Endothelial cell of umbilical vein (primary cell): ENCODE measurements around the gene SH3D21.

Experiments used
- CTCF ChIP-seq, 2 donors: IDR thresholded peaks; 1 replicate in 1 of 2; 2 replicates in 1 of 2; pipeline ENCODE4 v1.5.1; 2011; ENCODE audit warnings: low read length in 2 of 2, mild to moderate bottlenecking in 2 of 2, moderate library complexity in 2 of 2, control low read depth in 1 of 2, inconsistent platforms in 1 of 2, low read depth in 1 of 2; ENCODE audit not compliant: insufficient read depth in 1 of 2; ENCODE audit errors: extremely low read depth in 1 of 2
- EZH2 ChIP-seq: IDR thresholded peaks from 2 replicates; pipeline ENCODE4 v1.6.1; 2012; ENCODE audit warnings: borderline replicate concordance, low read depth, mild to moderate bottlenecking, moderate library complexity, low read length, inconsistent platforms; ENCODE audit not compliant: severe bottlenecking
- GATA2 ChIP-seq: IDR thresholded peaks from 2 replicates; pipeline ENCODE4 v1.7.0; 2011; ENCODE audit warnings: low read depth, mild to moderate bottlenecking, moderate library complexity, mixed read lengths, low read length; ENCODE audit not compliant: insufficient read length, insufficient read depth
- JUN ChIP-seq: IDR thresholded peaks from 2 replicates; pipeline ENCODE4 v1.6.1; 2011; ENCODE audit warnings: borderline replicate concordance, low read depth; ENCODE audit not compliant: insufficient read length, insufficient read depth
- MAX ChIP-seq: IDR thresholded peaks from 2 replicates; pipeline ENCODE4 v1.6.1; 2011; ENCODE audit not compliant: insufficient read depth, insufficient read length
- POLR2A ChIP-seq: IDR thresholded peaks from 2 replicates; pipeline ENCODE4 v1.6.1; 2012; ENCODE audit warnings: low read depth, mild to moderate bottlenecking, control low read depth, low read length
- POLR2AphosphoS5 ChIP-seq: IDR thresholded peaks from 2 replicates; pipeline ENCODE4 v1.6.1; 2012; ENCODE audit warnings: low read depth, mild to moderate bottlenecking, control low read depth, low read length, moderate library complexity; ENCODE audit not compliant: insufficient read depth

- no peak for TF ChIP-seq CTCF (IDR thresholded peaks at IDR 0.05; ENCODE audit: extremely low read depth in 1 of 2, insufficient read depth in 1 of 2, low read depth in 1 of 2, low read length in 2 of 2)
- no peak for TF ChIP-seq MAX
- no peak for TF ChIP-seq POLR2A
- no peak for TF ChIP-seq POLR2AphosphoS5
- TF ChIP-seq EZH2: no peak
- no peak for TF ChIP-seq JUN
- TF ChIP-seq GATA2: no peak
Measured at GRCh38 chr1:36326499-36326898, 20.3 kb downstream of the SH3D21 start.
